CD4-positive, alpha-beta T cell treated with Interleukin-12 subunit alpha and Interleukin-12 subunit beta, for 1 hour (primary cell): ENCODE measurements around the gene BRINP3.

Experiments
- DNase-seq: peaks from one replicate; pipeline ENCODE4 v3.0.0-alpha.2; 2020

Gene BRINP3

GRCh38 chr1:190098756-190099155 lies 378.9 kb downstream of the BRINP3 start:
- DNase-seq, result no peak

- DNase-seq, result no peak
Observed at GRCh38 chr1:190098107-190098506, 379.6 kb downstream of the BRINP3 start.

- no peak for DNase-seq
Observed at GRCh38 chr1:190095596-190095995, 382.1 kb downstream of the BRINP3 start.

GRCh38 chr1:190084552-190084951 lies 393.1 kb downstream of the BRINP3 start:
- DNase-seq, result no peak

- DNase-seq, result no peak
Observed at GRCh38 chr1:190068304-190068703, 409.4 kb downstream of the BRINP3 start.

- DNase-seq, result no peak
Observed at GRCh38 chr1:190067592-190067991, 410.1 kb downstream of the BRINP3 start.

- no peak for DNase-seq
Observed at GRCh38 chr1:190066011-190066410, 411.7 kb downstream of the BRINP3 start.

- no peak for DNase-seq
Observed at GRCh38 chr1:190049314-190049713, 428.4 kb downstream of the BRINP3 start.
